ENCODE measurements around the gene PGK1.

Gene PGK1

GRCh38 chrX:78103001-78103622 lies 936 bp upstream of the PGK1 start:
- TF ChIP-seq, protein P1, sequence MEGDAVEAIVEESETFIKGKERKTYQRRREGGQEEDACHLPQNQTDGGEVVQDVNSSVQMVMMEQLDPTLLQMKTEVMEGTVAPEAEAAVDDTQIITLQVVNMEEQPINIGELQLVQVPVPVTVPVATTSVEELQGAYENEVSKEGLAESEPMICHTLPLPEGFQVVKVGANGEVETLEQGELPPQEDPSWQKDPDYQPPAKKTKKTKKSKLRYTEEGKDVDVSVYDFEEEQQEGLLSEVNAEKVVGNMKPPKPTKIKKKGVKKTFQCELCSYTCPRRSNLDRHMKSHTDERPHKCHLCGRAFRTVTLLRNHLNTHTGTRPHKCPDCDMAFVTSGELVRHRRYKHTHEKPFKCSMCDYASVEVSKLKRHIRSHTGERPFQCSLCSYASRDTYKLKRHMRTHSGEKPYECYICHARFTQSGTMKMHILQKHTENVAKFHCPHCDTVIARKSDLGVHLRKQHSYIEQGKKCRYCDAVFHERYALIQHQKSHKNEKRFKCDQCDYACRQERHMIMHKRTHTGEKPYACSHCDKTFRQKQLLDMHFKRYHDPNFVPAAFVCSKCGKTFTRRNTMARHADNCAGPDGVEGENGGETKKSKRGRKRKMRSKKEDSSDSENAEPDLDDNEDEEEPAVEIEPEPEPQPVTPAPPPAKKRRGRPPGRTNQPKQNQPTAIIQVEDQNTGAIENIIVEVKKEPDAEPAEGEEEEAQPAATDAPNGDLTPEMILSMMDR (IDR thresholded peaks at IDR 0.05; ENCODE audit: insufficient read depth, low read length, poor library complexity, severe bottlenecking): no peak
- H3K27me3 ChIP-seq (replicated peaks; ENCODE audit: control insufficient read depth, insufficient read depth, low read length): no peaks in the 10 kb centered on the region
- no peak for DNase-seq (ENCODE audit: extremely low read depth, insufficient read length)
- H3K36me3 ChIP-seq (ENCODE audit: control insufficient read depth, insufficient read depth, low read length): no peaks in the 10 kb centered on the region
- H3K4me3 ChIP-seq (replicated peaks; ENCODE audit: low read depth, low read length): peak overlapping the region; percentile 58

DNA sequence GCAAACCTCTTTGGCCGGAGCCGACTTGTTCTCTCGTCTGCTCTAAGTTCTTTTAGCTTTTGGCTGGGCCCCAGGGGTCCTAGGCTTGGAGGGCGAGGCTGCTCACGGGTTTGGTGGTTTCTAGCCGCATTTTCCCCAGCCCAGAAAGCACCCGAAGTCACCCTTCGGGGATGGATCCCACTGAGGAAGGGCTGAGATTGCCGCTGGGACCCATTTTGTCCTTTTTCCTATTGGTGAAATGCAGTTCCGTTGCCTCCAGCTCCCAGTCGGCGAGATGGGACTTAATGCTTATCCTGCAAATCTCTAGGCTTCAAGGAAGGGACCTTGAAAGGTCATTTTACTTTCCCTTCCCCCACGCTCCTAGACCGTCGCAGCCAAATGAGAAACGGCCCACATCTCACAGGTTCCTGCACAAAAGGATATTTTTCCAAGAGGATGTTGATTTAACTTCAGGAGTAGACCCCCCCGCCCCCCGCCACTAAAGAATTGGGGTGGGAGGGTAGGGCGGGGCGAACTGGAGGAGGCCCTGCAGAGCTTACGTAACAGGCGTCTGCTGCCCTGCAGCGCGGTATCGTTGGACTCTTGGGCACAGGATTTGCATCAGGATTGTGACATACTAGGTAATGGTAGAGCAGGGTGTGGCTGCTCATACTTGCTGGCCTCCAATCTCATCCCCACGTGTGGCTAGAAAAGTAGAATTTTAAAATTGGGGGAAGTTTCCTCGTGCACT lies 564 bp downstream of the PGK1 start:
- TF ChIP-seq, protein P1 (IDR thresholded peaks at IDR 0.05; ENCODE audit: insufficient read depth, low read length, poor library complexity, severe bottlenecking): no peak
- H3K4me3 ChIP-seq (replicated peaks; ENCODE audit: low read depth, low read length): peak overlapping the region; percentile 85
- DNase-seq (ENCODE audit: extremely low read depth, insufficient read length): peak; percentile 32

DNA sequence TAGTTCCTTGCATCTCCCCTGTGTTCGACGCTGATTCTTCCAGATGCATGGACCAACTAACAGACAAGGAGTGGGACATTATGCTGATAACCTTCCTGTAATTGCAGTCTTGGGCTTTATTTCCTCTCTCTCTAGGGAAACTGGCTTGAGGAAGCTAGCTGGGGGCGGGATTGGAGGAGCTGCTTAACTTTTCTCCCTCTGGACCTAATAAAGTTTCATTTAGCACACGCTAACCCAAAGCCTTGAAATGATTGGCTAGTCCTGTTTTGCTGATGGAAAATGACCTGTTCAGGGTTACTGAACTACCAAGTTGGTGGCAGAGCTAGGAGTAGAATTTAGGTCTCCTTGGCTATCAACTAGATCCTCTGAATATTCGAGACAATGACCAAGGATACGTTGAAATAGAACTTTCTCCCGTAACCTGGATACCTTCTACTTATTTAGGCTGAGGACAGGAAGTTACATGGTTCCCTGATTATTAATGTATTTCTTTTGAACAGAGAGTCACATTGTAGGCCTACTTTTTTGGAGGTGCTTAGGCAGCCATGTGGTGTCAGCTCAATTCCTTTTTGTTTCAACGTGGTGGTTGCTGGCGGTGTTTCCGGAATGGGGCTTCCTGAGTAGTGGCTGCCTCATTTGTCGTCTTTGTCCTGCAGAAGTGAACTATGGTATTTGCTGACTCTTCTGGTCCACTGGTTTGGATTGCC lies 2.0 kb downstream of the PGK1 start:
- TF ChIP-seq, protein P1 (IDR thresholded peaks at IDR 0.05; ENCODE audit: insufficient read depth, low read length, poor library complexity, severe bottlenecking): no peak
- no peak for DNase-seq (ENCODE audit: extremely low read depth, insufficient read length)

More for the DNA sequence above, 564 bp downstream of the PGK1 start:
- Histone ChIP-seq H3K36me3 (ENCODE audit: control insufficient read depth, insufficient read depth, low read length) (no peaks in the 10 kb centered on the region), H3K27me3 (replicated peaks; ENCODE audit: control insufficient read depth, insufficient read depth, low read length) (no peaks in the 10 kb centered on the region)

DNA sequence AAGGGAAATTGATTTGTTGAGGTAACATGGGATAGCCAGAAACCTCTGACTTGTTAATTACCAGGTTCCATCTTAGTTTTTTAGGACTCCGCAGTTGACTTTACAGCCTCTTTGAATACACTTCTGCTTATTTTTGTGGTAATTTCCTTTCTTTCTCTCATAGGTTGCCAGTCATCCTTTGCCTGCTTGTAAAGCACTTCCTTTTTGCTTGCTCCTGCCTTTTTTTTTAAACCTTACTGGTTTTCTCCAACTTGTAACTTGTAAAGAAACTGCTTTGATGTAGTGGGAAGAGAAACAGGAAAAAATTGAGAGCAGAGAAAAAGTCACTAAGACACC lies 2.6 kb downstream of the PGK1 start:
- Histone ChIP-seq H3K4me3 (replicated peaks; ENCODE audit: low read depth, low read length) (peak overlapping the region; percentile 85), H3K27me3 (replicated peaks; ENCODE audit: control insufficient read depth, insufficient read depth, low read length) (no peaks in the 10 kb centered on the region), H3K36me3 (ENCODE audit: control insufficient read depth, insufficient read depth, low read length) (no peaks in the 10 kb centered on the region; the same call in 1 of the 2 replicates)
- no peak for DNase-seq (ENCODE audit: extremely low read depth, insufficient read length)
- TF ChIP-seq, protein P1 (IDR thresholded peaks at IDR 0.05; ENCODE audit: insufficient read depth, low read length, poor library complexity, severe bottlenecking): no peak

More for the DNA sequence above, 2.0 kb downstream of the PGK1 start:
- peak overlapping the region; percentile 85 for H3K4me3 ChIP-seq (replicated peaks; ENCODE audit: low read depth, low read length)
- no peaks in the 10 kb centered on the region for H3K27me3 ChIP-seq (replicated peaks; ENCODE audit: control insufficient read depth, insufficient read depth, low read length)
- H3K36me3 ChIP-seq (ENCODE audit: control insufficient read depth, insufficient read depth, low read length): no peaks in the 10 kb centered on the region; the same call in 1 of the 2 replicates

GRCh38 chrX:78109458-78109857 lies 5.4 kb downstream of the PGK1 start:
- DNase-seq (ENCODE audit: extremely low read depth, insufficient read length): no peak
- Histone ChIP-seq H3K27me3 (replicated peaks; ENCODE audit: control insufficient read depth, insufficient read depth, low read length) (no peaks in the 10 kb centered on the region), H3K4me3 (replicated peaks; ENCODE audit: low read depth, low read length) (no peak overlapping the region), H3K36me3 (ENCODE audit: control insufficient read depth, insufficient read depth, low read length) (peaks cover 4% of the 10 kb centered on the region; the same call in 1 of the 2 replicates)
- TF ChIP-seq, protein P1 (IDR thresholded peaks at IDR 0.05; ENCODE audit: insufficient read depth, low read length, poor library complexity, severe bottlenecking): no peak
